K562 (cell line): ENCODE data around the gene CDKN1B. TPM values are rescaled to one million over a fixed set of nuclear protein-coding genes. Genes with fewer than 3 reads are reported as not detected.
A peak's percentile ranks its signal among the peaks of the same experiment; 100 is the strongest.

Experiments used
- ARNT ChIP-seq, 2 experiments: fragments of 450-650 bp; IDR thresholded peaks; 2 replicates each; pipeline ENCODE4 v1.6.1; 2016; ENCODE audit warnings: mild to moderate bottlenecking in 1 of 2
- BACH1 ChIP-seq: fragments of 200-800 bp; sonication (Bioruptor generic); IDR thresholded peaks from 2 replicates; pipeline ENCODE4 v1.6.1; 2016; ENCODE audit warnings: missing genetic modification characterization, missing compliant biosample characterization
- EP400 ChIP-seq: fragments of 450-650 bp; IDR thresholded peaks from 2 replicates; pipeline ENCODE4 v1.6.1; 2017; ENCODE audit warnings: antibody characterized with exemption, mild to moderate bottlenecking, moderate library complexity
- KLF10 ChIP-seq: fragments of 250-450 bp; sonication (Bioruptor Pico); IDR thresholded peaks from 2 replicates; pipeline ENCODE4 v1.6.1; 2021; ENCODE audit warnings: matching md5 sums
- MYBL2 ChIP-seq, 2 experiments: fragments of 450-650 bp in 1 of 2; sonication (generic) in 1 of 2; formaldehyde crosslinking in 1 of 2; IDR thresholded peaks; 2 replicates each; pipeline versions ENCODE4 v1.6.1 to v1.8.1; 2017 to 2022; ENCODE audit warnings: borderline replicate concordance in 1 of 2, inconsistent platforms in 1 of 2, low read depth in 1 of 2, mild to moderate bottlenecking in 1 of 2, missing genetic modification reagents in 1 of 2, moderate library complexity in 1 of 2
- PCBP1 ChIP-seq: fragments of 200-400 bp; formaldehyde crosslinking; IDR thresholded peaks from 2 replicates; pipeline ENCODE4 v1.6.1; 2018; ENCODE audit warnings: mild to moderate bottlenecking, low read depth, low read length; ENCODE audit not compliant: poor library complexity, severe bottlenecking
- RBM15 ChIP-seq: fragments of 200-400 bp; formaldehyde crosslinking; IDR thresholded peaks from 2 replicates; pipeline ENCODE4 v1.6.1; 2018; ENCODE audit warnings: mild to moderate bottlenecking, low read length, moderate library complexity; ENCODE audit not compliant: insufficient read depth
- SAFB ChIP-seq: fragments of 200-400 bp; formaldehyde crosslinking; IDR thresholded peaks from 2 replicates; pipeline ENCODE4 v1.6.1; 2017; ENCODE audit warnings: low read depth, low read length, borderline replicate concordance
- SREBF1 ChIP-seq: fragments of 150-350 bp; IDR thresholded peaks from 2 replicates; pipeline ENCODE4 v1.6.1; 2014; ENCODE audit warnings: antibody characterized with exemption, low read depth, low read length, borderline replicate concordance
- THAP7 ChIP-seq: fragments of 250-450 bp; sonication (Bioruptor Pico); IDR thresholded peaks from 2 replicates; pipeline ENCODE4 v1.5.0; 2021
- THRB ChIP-seq: fragments of 450-650 bp; formaldehyde crosslinking; conservative IDR thresholded peaks from 2 replicates; pipeline ENCODE4 v1.4.0; 2022; ENCODE audit warnings: mild to moderate bottlenecking, missing genetic modification characterization
- ZBTB12 ChIP-seq: fragments of 250-450 bp; sonication (Bioruptor Pico); IDR thresholded peaks from 2 replicates; pipeline ENCODE4 v1.4.0; 2020
- ZKSCAN3 ChIP-seq: fragments of 250-450 bp; sonication (Bioruptor Pico); IDR thresholded peaks from 2 replicates; pipeline ENCODE4 v1.4.0; 2020
- polyA plus RNA-seq, 8 experiments: library from polyadenylated mRNA; depleted of rRNA in 4 of 8; stranded (reverse) in 5 of 8; unstranded in 3 of 8; fragments of >200 nt; fragmentation: Nextera tagmentation in 2 of 8; fragmentation: Illumina TruSeq in 1 of 8; extraction: Ambion mirVana in 2 of 8; extraction: Trizol in 1 of 8; gene quantifications; 2 replicates each; pipeline versions ENCODE4 v1.2.1 to v1.2.3, GENCODE V29; 2011 to 2014; ENCODE audit warnings: inconsistent platforms in 1 of 8, missing spikeins in 1 of 8
- total RNA-seq, 7 experiments: library from RNA; depleted of rRNA in 6 of 7; stranded (reverse); fragments of >200 nt in 6 of 7; fragmentation: Illumina TruSeq in 2 of 7; extraction: Trizol in 2 of 7; gene quantifications; 2 replicates each; pipeline versions ENCODE4 v1.2.1 to v1.2.3, GENCODE V29; 2011 to 2021; ENCODE audit warnings: low replicate concordance in 1 of 7
- TF ChIP-seq, protein P1 (sequence below): fragments of 150-350 bp; IDR thresholded peaks from 2 replicates; pipeline ENCODE4 v1.6.1; 2014; ENCODE audit warnings: low read depth, mild to moderate bottlenecking, low read length, borderline replicate concordance
- TF ChIP-seq, protein P2 (sequence below): sonication (generic); formaldehyde crosslinking; IDR thresholded peaks from 2 replicates; pipeline ENCODE4 v1.8.0; 2023; ENCODE audit warnings: mild to moderate bottlenecking, missing genetic modification reagents
- TF ChIP-seq, protein P3 (sequence below): fragments of 450-650 bp; formaldehyde crosslinking; IDR thresholded peaks from 2 replicates; pipeline ENCODE4 v1.4.0; 2022; ENCODE audit warnings: missing genetic modification characterization

CDKN1B gene
- total and polyA plus RNA-seq, 9 of the 15 experiments (the other 6 are each of a cell fraction or from before 2014, with no cell fraction given), result 2.6 to 35.2 (median 15.5) TPM

DNA sequence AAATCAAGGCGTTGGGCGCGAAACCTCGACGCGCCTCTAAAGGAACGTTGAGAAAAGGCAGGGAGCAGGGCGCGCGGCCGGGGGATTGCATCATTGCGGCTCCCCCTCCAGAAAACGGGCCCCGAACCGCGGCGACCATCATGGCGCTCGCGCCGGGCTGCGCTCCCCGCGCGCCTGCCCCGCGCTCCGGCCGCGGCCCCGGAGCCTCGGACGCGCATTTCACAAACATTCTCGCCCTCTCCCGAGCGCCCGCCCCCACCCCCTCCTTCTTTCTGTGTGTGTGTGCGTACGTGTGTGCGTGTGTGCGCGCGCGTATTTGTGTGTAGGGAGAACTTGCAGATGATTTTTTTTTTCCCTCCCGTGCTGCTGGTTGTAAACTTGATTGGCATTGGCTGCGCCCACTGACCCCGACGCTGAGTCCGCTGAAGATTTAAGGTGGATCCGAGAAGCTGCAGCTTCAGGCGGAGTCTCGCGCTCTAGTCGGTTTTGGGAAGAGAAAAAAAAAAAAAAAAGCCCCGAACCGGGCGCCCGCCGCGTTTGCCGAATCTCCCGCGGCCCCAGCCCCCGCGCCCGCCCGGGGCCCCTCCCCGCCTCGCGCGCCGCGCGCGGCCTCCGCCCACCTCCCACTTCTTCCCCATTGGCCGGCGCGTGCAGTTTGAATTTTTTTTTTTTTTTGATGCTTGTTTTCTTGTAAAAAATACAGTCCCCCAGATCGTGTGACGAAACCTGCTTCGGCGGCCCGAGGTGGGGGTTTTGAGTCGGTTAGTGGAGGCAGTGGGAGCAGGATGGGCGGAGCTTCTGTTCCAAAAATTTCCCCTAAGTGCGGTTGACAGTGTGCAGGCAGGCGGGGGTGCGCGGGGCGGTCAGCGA, 8.2 kb downstream of the CDKN1B start (continued):
- TF ChIP-seq, protein P1, sequence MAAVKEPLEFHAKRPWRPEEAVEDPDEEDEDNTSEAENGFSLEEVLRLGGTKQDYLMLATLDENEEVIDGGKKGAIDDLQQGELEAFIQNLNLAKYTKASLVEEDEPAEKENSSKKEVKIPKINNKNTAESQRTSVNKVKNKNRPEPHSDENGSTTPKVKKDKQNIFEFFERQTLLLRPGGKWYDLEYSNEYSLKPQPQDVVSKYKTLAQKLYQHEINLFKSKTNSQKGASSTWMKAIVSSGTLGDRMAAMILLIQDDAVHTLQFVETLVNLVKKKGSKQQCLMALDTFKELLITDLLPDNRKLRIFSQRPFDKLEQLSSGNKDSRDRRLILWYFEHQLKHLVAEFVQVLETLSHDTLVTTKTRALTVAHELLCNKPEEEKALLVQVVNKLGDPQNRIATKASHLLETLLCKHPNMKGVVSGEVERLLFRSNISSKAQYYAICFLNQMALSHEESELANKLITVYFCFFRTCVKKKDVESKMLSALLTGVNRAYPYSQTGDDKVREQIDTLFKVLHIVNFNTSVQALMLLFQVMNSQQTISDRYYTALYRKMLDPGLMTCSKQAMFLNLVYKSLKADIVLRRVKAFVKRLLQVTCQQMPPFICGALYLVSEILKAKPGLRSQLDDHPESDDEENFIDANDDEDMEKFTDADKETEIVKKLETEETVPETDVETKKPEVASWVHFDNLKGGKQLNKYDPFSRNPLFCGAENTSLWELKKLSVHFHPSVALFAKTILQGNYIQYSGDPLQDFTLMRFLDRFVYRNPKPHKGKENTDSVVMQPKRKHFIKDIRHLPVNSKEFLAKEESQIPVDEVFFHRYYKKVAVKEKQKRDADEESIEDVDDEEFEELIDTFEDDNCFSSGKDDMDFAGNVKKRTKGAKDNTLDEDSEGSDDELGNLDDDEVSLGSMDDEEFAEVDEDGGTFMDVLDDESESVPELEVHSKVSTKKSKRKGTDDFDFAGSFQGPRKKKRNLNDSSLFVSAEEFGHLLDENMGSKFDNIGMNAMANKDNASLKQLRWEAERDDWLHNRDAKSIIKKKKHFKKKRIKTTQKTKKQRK, result no peak
- TF ChIP-seq ZBTB12 (CRISPR knock-in tag) (no peak), MYBL2 (IDR thresholded peaks at IDR 0.05; ENCODE audit: low read depth) (peak; percentile 91), MYBL2 (CRISPR knock-in tag; IDR thresholded peaks at IDR 0.05; ENCODE audit: borderline replicate concordance) (no peak), ZKSCAN3 (CRISPR knock-in tag) (no peak), THAP7 (no peak), RBM15 (no peak), BACH1 (no peak), KLF10 (CRISPR knock-in tag) (no peak), SREBF1 (no peak), SAFB (no peak), EP400 (peak; percentile 55), THRB (CRISPR knock-in tag) (no peak), PCBP1 (no peak), ARNT (IDR thresholded peaks at IDR 0.05) (no peak)
- TF ChIP-seq, protein P2, sequence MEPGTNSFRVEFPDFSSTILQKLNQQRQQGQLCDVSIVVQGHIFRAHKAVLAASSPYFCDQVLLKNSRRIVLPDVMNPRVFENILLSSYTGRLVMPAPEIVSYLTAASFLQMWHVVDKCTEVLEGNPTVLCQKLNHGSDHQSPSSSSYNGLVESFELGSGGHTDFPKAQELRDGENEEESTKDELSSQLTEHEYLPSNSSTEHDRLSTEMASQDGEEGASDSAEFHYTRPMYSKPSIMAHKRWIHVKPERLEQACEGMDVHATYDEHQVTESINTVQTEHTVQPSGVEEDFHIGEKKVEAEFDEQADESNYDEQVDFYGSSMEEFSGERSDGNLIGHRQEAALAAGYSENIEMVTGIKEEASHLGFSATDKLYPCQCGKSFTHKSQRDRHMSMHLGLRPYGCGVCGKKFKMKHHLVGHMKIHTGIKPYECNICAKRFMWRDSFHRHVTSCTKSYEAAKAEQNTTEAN (CRISPR knock-in tag), result peak; percentile 79; the same call in 1 of the 2 replicates
- TF ChIP-seq, protein P3, sequence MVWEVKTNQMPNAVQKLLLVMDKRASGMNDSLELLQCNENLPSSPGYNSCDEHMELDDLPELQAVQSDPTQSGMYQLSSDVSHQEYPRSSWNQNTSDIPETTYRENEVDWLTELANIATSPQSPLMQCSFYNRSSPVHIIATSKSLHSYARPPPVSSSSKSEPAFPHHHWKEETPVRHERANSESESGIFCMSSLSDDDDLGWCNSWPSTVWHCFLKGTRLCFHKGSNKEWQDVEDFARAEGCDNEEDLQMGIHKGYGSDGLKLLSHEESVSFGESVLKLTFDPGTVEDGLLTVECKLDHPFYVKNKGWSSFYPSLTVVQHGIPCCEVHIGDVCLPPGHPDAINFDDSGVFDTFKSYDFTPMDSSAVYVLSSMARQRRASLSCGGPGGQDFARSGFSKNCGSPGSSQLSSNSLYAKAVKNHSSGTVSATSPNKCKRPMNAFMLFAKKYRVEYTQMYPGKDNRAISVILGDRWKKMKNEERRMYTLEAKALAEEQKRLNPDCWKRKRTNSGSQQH, result no peak
